HEK293 (cell line): ENCODE results near the gene PUS7.

Experiments
- BCL11B ChIP-seq: fragments of 450-650 bp; formaldehyde crosslinking; IDR thresholded peaks from 2 replicates; pipeline ENCODE4 v1.5.1; 2016; ENCODE audit warnings: low read depth, missing biosample characterization, missing genetic modification characterization
- KLF9 ChIP-seq: fragments of 450-650 bp; formaldehyde crosslinking; IDR thresholded peaks from 2 replicates; pipeline ENCODE4 v1.5.1; 2016; ENCODE audit warnings: missing biosample characterization, missing genetic modification characterization, low read depth
- REPIN1 ChIP-seq: fragments of 450-650 bp; formaldehyde crosslinking; IDR thresholded peaks from 2 replicates; pipeline ENCODE4 v1.5.1; 2017; ENCODE audit warnings: missing biosample characterization, missing genetic modification characterization, low read depth
- SP3 ChIP-seq: fragments of 450-650 bp; formaldehyde crosslinking; IDR thresholded peaks from 2 replicates; pipeline ENCODE4 v1.5.1; 2016; ENCODE audit warnings: missing biosample characterization, missing genetic modification characterization
- YY1 ChIP-seq: fragments of 450-650 bp; formaldehyde crosslinking; IDR thresholded peaks from 2 replicates; pipeline ENCODE4 v1.5.1; 2018; ENCODE audit warnings: missing biosample characterization, missing genetic modification characterization
- ZBTB21 ChIP-seq: fragments of 450-650 bp; formaldehyde crosslinking; IDR thresholded peaks from 2 replicates; pipeline ENCODE4 v1.5.1; 2017; ENCODE audit warnings: missing biosample characterization, missing genetic modification characterization
- ZFP41 ChIP-seq: fragments of 450-650 bp; formaldehyde crosslinking; IDR thresholded peaks from 2 replicates; pipeline ENCODE4 v1.5.1; 2016; ENCODE audit warnings: missing biosample characterization, missing genetic modification characterization, borderline replicate concordance
- ZNF10 ChIP-seq: fragments of 450-650 bp; formaldehyde crosslinking; IDR thresholded peaks from 2 replicates; pipeline ENCODE4 v1.5.1; 2017; ENCODE audit warnings: missing biosample characterization, missing genetic modification characterization
- ZNF394 ChIP-seq: fragments of 450-650 bp; formaldehyde crosslinking; IDR thresholded peaks from 2 replicates; pipeline ENCODE4 v1.5.1; 2016; ENCODE audit warnings: missing biosample characterization, missing genetic modification characterization, mild to moderate bottlenecking, moderate library complexity, borderline replicate concordance
- ZNF610 ChIP-seq: fragments of 450-650 bp; formaldehyde crosslinking; IDR thresholded peaks from 2 replicates; pipeline ENCODE4 v1.5.1; 2016; ENCODE audit warnings: missing biosample characterization, missing genetic modification characterization, borderline replicate concordance
- ZXDB ChIP-seq: fragments of 450-650 bp; formaldehyde crosslinking; IDR thresholded peaks from 2 replicates; pipeline ENCODE4 v1.5.1; 2016; ENCODE audit warnings: missing biosample characterization, missing genetic modification characterization
- TF ChIP-seq, protein P1 (sequence below): fragments of 450-650 bp; formaldehyde crosslinking; IDR thresholded peaks from 2 replicates; pipeline ENCODE4 v1.5.1; 2016; ENCODE audit warnings: missing biosample characterization, missing genetic modification characterization
- TF ChIP-seq, protein P2 (sequence below): fragments of 450-650 bp; formaldehyde crosslinking; IDR thresholded peaks from 2 replicates; pipeline ENCODE4 v1.5.1; 2016; ENCODE audit warnings: missing biosample characterization, missing genetic modification characterization
- TF ChIP-seq, protein P3 (sequence below): sonication (generic); formaldehyde crosslinking; IDR thresholded peaks from 2 replicates; pipeline ENCODE4 v1.8.1; 2022; ENCODE audit warnings: mild to moderate bottlenecking, moderate library complexity, missing genetic modification reagents

DNA sequence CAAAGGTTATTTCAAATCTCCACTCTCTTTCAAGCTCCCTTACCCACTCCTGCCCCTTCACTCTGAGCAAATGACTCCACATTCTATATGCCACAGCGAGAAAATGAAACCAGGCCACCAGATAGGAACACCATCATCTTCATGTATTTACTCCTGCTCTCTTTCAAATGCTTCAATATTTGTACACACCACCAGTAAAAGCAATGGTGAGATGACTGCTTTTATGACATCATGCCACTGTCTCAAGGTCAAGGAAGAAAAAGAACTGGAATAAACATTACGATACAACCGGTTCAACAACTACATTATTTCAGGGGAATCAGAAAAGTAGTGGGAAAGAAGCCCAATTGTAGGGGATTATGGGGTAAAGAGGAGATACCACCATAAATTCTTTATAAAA, 32.7 kb downstream of the PUS7 start:
- TF ChIP-seq KLF9 (tag by site-specific recombination) (no peak), REPIN1 (tag by site-specific recombination) (no peak), BCL11B (no peak), ZXDB (tag by site-specific recombination) (no peak), SP3 (tag by site-specific recombination) (no peak), YY1 (tag by site-specific recombination) (no peak), ZNF10 (tag by site-specific recombination) (no peak), ZNF394 (tag by site-specific recombination) (no peak), ZFP41 (tag by site-specific recombination) (no peak), ZBTB21 (no peak), ZNF610 (tag by site-specific recombination) (no peak)
- TF ChIP-seq, protein P1, sequence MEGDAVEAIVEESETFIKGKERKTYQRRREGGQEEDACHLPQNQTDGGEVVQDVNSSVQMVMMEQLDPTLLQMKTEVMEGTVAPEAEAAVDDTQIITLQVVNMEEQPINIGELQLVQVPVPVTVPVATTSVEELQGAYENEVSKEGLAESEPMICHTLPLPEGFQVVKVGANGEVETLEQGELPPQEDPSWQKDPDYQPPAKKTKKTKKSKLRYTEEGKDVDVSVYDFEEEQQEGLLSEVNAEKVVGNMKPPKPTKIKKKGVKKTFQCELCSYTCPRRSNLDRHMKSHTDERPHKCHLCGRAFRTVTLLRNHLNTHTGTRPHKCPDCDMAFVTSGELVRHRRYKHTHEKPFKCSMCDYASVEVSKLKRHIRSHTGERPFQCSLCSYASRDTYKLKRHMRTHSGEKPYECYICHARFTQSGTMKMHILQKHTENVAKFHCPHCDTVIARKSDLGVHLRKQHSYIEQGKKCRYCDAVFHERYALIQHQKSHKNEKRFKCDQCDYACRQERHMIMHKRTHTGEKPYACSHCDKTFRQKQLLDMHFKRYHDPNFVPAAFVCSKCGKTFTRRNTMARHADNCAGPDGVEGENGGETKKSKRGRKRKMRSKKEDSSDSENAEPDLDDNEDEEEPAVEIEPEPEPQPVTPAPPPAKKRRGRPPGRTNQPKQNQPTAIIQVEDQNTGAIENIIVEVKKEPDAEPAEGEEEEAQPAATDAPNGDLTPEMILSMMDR: no peak
- TF ChIP-seq, protein P2, sequence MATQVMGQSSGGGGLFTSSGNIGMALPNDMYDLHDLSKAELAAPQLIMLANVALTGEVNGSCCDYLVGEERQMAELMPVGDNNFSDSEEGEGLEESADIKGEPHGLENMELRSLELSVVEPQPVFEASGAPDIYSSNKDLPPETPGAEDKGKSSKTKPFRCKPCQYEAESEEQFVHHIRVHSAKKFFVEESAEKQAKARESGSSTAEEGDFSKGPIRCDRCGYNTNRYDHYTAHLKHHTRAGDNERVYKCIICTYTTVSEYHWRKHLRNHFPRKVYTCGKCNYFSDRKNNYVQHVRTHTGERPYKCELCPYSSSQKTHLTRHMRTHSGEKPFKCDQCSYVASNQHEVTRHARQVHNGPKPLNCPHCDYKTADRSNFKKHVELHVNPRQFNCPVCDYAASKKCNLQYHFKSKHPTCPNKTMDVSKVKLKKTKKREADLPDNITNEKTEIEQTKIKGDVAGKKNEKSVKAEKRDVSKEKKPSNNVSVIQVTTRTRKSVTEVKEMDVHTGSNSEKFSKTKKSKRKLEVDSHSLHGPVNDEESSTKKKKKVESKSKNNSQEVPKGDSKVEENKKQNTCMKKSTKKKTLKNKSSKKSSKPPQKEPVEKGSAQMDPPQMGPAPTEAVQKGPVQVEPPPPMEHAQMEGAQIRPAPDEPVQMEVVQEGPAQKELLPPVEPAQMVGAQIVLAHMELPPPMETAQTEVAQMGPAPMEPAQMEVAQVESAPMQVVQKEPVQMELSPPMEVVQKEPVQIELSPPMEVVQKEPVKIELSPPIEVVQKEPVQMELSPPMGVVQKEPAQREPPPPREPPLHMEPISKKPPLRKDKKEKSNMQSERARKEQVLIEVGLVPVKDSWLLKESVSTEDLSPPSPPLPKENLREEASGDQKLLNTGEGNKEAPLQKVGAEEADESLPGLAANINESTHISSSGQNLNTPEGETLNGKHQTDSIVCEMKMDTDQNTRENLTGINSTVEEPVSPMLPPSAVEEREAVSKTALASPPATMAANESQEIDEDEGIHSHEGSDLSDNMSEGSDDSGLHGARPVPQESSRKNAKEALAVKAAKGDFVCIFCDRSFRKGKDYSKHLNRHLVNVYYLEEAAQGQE: no peak
- TF ChIP-seq, protein P3, sequence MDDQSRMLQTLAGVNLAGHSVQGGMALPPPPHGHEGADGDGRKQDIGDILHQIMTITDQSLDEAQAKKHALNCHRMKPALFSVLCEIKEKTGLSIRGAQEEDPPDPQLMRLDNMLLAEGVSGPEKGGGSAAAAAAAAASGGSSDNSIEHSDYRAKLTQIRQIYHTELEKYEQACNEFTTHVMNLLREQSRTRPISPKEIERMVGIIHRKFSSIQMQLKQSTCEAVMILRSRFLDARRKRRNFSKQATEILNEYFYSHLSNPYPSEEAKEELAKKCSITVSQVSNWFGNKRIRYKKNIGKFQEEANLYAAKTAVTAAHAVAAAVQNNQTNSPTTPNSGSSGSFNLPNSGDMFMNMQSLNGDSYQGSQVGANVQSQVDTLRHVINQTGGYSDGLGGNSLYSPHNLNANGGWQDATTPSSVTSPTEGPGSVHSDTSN (CRISPR knock-in tag): no peak
